Mucosa of descending colon (tissue), 3 donors: ENCODE data around the gene SYNGAP1. TPM values are rescaled to one million over a fixed set of nuclear protein-coding genes. Genes with fewer than 3 reads are reported as not detected.
A peak's percentile ranks its signal among the peaks of the same experiment; 100 is the strongest.

Experiments used
- ATAC-seq: fragments of 200-7000 bp; cut with Tn5 transposase; one replicate; pipeline ENCODE4 v1.9.1; 2020; ENCODE audit warnings: mild to moderate bottlenecking, moderate library complexity
- DNase-seq, 3 donors: peaks; one replicate each; pipeline ENCODE4 v3.0.0-alpha.2; 2020
- H3K36me3 ChIP-seq: fragments of 200-600 bp; one replicate; pipeline ENCODE4 v1.8.0; 2021; ENCODE audit warnings: low read depth, mild to moderate bottlenecking
- H3K4me1 ChIP-seq: fragments of 200-600 bp; one replicate; pipeline ENCODE4 v1.8.0; 2021; ENCODE audit warnings: low read depth, mild to moderate bottlenecking
- H3K4me3 ChIP-seq: fragments of 200-600 bp; one replicate; pipeline ENCODE4 v1.8.0; 2021; ENCODE audit warnings: mild to moderate bottlenecking
- H3K9me3 ChIP-seq: fragments of 200-600 bp; one replicate; pipeline ENCODE4 v1.8.0; 2021; ENCODE audit warnings: mild to moderate bottlenecking
- CTCF ChIP-seq: fragments of 200-600 bp; IDR thresholded peaks from one replicate; pipeline ENCODE4 v1.8.0; 2022; ENCODE audit warnings: antibody characterized with exemption, mild to moderate bottlenecking
- intact Hi-C, 2 donors: fragments of 100-400 bp; cut with DNase I in 1 of 2; cut with micrococcal nuclease in 1 of 2; formaldehyde crosslinking; loops; one replicate each; pipeline versions ENCODE4 v1.11.0 to v1.11.1; 2022; cut with DNase I, micrococcal nuclease
- total RNA-seq, 3 donors: library from RNA; stranded (reverse); fragmentation: NEBNext Ultra II Directional in 2 of 3; extraction: Animal tissue kit (Norgen Biotek cat#: 25700) in 2 of 3; gene quantifications; one replicate each; pipeline versions ENCODE4 v1.2.1 to v1.2.4, GENCODE V29; 2021 to 2023
- donor health status: DM: no; HTN: no; CAD: no; lungs with moderate emphysema.
- donor health status: DM: no; HTN: no; CAD: no.
- donor health status: DM: no; HTN: yes; CAD: no.

SYNGAP1 gene
- total RNA-seq, 3 donors from 2014 or later: 8.1 to 39.8 (median 8.8) TPM

GRCh38 chr6:33488339-33488738, 68.5 kb downstream of the SYNGAP1 start:
- no peaks in the 10 kb centered on the region for H3K4me1 ChIP-seq
- DNase-seq (no peak), ATAC-seq (no peak)
- H3K9me3 ChIP-seq: no peaks in the 10 kb centered on the region
- H3K36me3 ChIP-seq: no peaks in the 10 kb centered on the region
- no peak overlapping the region for H3K4me3 ChIP-seq
- no peak for TF ChIP-seq CTCF
- intact Hi-C loops: no loop called here

- ATAC-seq (peak; percentile 45), DNase-seq (no peak)
- no peaks in the 10 kb centered on the region for H3K9me3 ChIP-seq
- no peak overlapping the region for H3K4me3 ChIP-seq
- intact Hi-C loops: no loop called here
- no peaks in the 10 kb centered on the region for H3K36me3 ChIP-seq
- H3K4me1 ChIP-seq: no peaks in the 10 kb centered on the region
- no peak for TF ChIP-seq CTCF
Observed at GRCh38 chr6:33490198-33490597, 70.3 kb downstream of the SYNGAP1 start.

GRCh38 chr6:33490621-33491020, 70.8 kb downstream of the SYNGAP1 start:
- TF ChIP-seq CTCF: no peak
- H3K36me3 ChIP-seq: no peaks in the 10 kb centered on the region
- DNase-seq (no peak), ATAC-seq (no peak)
- intact Hi-C loops: no loop called here
- H3K4me1 ChIP-seq: no peaks in the 10 kb centered on the region
- H3K4me3 ChIP-seq: no peak overlapping the region
- H3K9me3 ChIP-seq: no peaks in the 10 kb centered on the region

GRCh38 chr6:33492093-33492492, 72.2 kb downstream of the SYNGAP1 start:
- ATAC-seq (no peak), DNase-seq (no peak)
- intact Hi-C loops: no loop called here
- Histone ChIP-seq H3K36me3 (no peaks in the 10 kb centered on the region), H3K4me3 (no peak overlapping the region), H3K4me1 (no peaks in the 10 kb centered on the region), H3K9me3 (no peaks in the 10 kb centered on the region)
- TF ChIP-seq CTCF: no peak

- Histone ChIP-seq H3K9me3 (no peaks in the 10 kb centered on the region), H3K36me3 (no peaks in the 10 kb centered on the region), H3K4me3 (no peak overlapping the region), H3K4me1 (no peaks in the 10 kb centered on the region)
- DNase-seq (no peak), ATAC-seq (no peak)
- intact Hi-C loops: no loop called here
- no peak for TF ChIP-seq CTCF
Observed at GRCh38 chr6:33497157-33497556, 77.3 kb downstream of the SYNGAP1 start.

- ATAC-seq (no peak), DNase-seq (no peak)
- no peaks in the 10 kb centered on the region for H3K9me3 ChIP-seq
- H3K36me3 ChIP-seq: no peaks in the 10 kb centered on the region
- intact Hi-C loops: no loop called here
- no peak overlapping the region for H3K4me3 ChIP-seq
- TF ChIP-seq CTCF: no peak
- H3K4me1 ChIP-seq: no peaks in the 10 kb centered on the region
Observed at GRCh38 chr6:33502486-33502885, 82.6 kb downstream of the SYNGAP1 start.
